ENCODE results near the gene SMAD3.

SMAD3 gene

DNA sequence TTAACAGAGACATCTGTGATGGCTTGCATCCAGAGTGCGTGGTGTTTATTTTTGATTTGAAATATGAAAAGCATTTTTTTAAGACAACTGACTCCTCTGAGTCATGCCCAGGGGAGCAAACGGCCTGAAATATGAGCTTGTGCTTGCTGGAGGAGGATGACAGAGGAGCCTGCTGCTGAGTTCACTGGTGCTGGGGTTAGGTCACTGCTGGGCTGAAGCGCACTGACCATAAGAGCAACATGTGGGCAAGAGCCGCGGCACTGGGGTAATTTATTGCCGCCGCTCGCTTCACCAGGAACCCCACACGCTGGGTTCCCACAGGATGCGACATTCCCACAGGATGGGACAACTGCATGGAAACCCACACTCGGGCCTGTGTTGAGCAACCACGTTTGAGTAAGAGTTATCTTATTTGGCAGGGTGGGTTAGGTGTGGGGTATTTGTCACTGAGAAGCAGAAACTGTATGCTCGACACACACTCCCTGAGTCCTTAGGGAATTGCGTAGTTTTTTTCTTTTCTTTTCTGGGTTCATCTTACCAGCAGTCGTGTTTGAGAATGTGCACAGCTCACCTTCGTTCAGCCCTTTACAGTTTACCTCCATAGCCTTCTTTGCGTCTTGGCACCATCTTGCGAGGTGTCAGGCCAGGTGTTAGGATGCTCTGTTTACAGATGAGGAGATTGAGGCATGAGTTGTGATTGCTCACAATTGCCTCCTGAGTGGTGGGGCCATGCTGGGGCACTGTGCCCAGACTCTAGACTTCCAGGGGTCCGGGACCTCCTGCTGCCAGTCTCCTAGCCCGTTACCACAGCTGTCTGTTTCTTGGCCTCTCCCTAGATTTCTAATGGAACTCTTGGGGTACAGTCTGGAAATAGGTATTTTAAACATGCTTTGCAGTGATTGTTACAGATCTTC is 60.4 kb downstream of the SMAD3 start:
- DNase-seq (ENCODE audit: low read depth in 3 of 3) = no peak

DNA sequence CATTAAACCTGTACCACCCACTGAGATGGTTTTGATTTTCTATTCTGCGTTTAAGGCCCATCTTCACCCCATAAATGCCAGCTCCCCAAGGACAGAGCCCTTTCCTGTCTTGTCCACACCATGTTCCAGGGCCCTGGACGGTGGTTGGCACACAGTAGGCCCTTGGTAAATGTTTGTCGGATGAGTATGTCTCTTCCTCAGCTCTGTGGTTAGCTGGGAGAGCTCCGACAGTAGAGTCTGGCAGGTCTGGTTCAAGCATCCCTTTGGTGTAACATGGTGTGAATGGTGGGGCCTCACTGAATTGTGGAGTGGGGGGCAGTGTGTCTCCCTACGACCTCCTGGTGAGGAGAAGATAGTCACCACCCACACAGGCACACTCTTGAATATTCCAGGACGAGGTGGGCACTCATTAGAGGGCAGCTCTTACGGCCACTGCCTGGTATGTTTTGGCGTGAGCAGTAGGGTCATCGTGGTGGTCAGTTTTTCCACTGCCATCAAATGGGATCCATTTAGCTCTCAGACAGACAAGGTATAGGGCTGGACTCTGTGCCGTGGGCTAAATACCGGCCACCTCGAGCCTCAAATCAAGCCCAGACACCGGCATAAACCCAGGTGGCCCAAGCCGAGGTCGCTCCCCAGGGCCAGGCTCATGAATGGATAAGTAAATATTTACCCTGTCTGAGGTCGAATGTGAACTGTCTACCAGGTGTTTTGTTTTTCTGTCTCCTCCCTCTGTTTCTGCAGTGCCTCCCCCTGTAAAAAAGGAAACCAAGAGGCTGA is 61.3 kb downstream of the SMAD3 start:
- no peak for DNase-seq (ENCODE audit: low read depth in 3 of 3)

DNA sequence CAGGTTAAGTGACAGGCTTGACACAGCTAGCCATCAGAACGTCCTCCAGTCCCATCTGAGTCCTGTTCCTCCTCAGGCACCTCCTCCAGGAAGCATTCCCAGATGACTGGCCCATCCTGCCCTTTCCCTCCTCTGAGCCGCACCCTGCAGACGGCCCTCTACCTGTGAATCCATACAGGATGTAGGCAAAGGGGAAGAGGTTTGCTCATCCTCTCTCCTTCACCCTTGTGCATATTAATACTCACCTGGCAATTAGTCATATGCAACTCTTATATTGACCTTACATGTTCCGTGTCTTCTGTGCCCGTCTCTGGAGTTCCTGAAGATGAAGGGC is 61.9 kb downstream of the SMAD3 start:
- no peak for DNase-seq (ENCODE audit: low read depth in 3 of 3)

DNA sequence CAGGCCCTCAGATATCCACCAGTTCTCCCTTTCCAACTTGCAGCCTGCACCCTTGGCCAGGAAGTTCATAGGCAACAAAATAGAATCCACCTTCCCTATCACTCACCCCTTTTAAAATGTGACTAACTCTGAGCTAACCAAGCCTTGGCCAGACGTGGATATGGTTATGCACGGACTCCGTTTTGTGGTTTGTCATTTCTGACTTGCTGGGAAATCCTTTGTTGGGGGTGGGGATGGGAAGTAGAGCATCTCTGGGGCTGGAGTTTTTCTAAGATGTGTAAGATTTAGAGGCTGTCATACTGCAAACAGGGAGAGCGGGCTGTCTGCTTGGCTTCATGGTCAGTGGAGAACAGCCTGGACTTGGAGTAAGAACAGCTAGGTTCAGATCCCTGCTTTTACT is 62.6 kb downstream of the SMAD3 start:
- peak in 1 of 3 donors; percentile 21 for DNase-seq (ENCODE audit: low read depth in 3 of 3)

DNA sequence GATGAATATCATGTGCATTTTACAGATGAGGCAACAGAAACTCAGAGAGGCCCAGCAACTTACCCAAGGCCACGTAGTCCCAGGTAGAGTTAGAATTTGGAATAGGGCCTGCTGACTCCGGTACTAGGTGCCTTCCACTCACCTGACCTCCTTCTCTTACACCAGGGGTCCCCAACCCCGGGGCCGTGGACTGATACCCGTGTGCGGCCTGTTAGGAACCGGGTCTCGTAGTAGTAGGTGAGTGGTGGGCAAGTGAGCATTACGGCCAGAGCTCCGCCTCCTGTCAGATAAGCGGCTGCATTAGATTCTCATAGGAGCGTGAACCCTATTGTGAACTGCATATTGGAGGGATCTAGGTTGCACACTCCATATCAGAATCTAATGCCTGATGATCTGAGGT is 64.8 kb downstream of the SMAD3 start:
- DNase-seq (ENCODE audit: low read depth in 3 of 3) = no peak

DNA sequence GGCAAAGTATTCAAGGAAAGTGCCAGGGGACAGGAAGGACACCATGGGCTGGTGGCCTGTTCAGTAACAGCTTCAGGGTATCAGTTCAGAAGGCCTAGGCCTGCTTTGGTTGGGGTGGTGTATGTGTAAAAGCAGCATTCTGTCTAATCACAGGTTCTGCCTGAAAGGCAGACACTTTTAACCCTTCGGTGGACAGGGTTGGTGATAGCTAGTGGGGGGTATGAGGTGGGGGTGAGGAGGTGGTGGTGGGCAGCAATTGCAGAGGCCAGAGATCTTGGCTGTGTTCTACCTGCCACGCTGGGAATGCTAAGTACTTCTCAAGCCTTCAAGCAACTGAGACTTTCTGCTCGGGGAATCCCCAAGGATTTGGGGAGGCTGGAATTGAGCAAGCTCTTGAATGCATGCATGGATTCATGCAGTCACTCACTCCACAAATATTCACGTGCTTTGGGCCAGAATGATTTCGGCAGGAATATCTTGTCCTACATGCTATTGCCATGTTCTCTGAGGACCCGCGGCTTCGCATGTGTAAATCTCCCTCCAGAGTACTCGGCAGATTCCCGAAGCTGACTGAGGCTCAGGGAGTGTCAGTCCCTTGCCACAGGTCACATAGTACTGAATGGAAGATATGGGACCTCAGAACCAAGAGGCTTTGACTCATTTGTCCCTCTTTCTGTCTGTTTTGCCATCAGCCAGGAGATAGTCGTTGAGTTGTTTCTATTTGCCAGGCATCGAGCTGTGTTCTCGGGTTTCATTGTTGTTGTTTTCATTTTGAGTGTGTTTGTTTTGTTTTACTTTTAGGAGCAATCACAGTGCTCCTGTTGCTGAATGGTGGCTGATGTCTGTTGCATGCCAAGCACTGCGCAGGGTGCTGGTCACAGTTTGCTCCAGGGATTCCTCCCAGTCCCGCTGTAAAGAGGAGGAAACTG is 65.5 kb downstream of the SMAD3 start:
- no peak for DNase-seq (ENCODE audit: low read depth in 3 of 3)

DNA sequence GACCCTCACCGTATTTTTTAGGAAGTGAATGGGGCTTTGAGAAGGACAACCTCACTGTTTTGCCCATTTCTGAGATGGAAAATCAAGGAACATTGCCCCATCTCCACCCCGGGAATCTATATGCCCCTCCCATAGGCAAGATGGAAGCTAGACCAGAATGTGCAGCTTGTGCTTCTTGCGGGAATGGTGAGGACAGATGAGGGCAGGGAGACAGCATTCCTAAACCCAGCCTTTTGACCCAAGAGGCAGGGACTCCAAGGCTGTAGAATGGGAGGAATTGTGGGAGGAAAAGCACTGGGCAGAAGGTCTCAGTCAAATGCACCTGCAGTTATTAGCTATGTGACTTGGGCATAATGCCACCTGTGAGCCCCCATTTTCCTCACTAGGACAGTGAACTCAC is 66.9 kb downstream of the SMAD3 start:
- DNase-seq (ENCODE audit: low read depth in 3 of 3) = no peak

DNA sequence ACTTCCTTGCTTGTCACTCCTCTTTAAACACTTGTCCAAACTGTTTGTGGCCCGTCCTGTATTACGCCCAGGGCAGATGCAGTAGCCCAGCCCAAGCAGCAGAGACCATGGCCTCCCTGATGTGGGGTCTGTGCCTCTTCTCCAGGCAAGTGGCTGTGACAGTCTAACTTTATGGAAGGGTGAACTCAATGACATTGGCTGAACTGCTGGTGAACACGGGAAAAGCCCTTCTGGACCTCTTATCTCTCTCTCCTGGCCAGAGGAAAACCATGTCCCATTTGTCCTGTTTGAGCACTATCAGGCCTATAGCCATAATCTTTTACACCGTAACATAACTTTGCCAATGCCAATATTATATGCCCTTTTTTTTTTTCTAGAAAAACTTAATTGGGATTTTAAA is 67.6 kb downstream of the SMAD3 start:
- no peak for DNase-seq (ENCODE audit: low read depth in 3 of 3)

DNA sequence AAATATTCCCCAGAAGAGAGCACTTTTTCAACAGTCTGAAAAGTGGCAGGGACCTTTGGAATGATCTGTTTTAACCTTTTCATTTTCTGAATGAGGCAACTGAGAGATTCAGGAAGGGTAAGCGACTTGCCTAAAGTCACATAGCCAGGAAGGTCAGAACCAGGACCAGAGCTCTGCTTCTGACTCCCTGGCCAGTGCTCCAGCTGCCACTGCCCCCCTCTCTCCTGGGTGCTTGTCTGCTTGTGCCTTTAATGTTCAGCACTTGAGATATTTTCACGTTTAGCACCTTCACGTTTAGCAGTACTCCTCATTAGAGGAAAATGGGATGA is 68.3 kb downstream of the SMAD3 start:
- no peak for DNase-seq (ENCODE audit: low read depth in 3 of 3)

DNA sequence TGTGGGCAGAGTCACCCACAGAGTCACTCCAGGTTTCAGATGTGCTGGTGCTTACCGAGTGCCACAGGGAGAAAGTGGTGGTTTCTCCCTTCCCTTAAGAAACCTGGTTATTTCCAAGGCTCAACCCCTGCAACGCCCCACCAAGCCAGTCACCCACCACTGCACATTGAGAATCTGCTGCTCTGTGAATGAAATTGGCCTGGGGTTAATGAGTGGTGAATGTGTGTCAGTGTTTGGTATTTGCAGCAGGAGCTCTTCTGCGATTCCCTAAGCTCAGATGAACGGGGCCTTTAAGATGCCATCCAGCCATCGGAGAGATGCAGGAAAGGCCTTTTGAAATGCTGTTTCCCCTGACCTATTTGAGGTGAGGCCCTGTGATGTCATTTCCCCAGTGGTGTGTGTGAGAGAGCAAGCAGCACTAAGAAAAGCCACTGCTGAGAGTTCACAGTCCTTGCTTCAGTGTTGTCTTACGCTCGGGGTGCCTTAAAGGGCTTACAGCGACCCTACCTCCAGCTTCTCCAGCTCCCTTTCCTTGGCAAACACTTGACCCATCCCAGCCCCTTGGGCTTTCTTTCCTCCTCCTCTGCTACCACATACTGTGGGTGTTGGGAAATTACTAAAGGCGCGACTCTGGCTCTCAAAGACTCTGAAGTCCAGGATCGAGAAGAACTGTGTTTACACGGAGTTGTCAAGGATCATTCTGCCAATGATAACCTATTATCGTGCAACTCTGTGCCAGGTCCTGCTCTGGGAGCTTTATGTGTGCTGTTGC is 68.9 kb downstream of the SMAD3 start:
- DNase-seq (ENCODE audit: low read depth in 3 of 3) = peak in 2 of 3 donors; percentile 41 to 44

DNA sequence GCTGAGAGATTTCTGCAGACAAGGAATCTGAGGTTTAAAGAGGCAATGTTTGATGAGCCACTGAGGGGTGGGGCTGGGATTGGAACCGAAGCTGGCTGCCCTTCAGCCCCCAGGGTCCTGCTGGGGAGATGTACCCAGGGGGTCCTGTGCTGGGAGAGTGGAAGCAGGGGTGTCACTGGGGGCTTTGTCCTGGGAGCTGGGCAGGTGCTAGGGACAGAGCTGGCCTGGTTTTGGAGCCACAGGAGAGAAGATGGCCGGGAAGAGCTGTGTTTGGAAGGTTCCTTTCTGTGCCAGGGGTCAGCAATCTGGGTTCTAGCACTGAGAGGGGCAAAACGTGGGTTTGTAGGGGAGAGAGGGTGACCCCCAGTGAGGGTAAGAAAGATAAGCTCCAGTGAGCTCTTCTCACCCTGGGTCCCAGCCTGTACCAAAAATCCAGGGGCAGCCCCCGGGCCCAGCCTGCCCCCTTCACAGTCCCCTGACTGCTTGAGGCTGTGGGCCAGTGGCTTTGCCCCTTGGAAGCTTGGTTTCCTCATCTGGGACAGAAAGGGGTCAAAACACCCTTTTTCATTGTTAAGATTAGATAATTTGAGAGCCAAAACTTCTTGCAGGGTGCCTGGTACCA is 69.6 kb downstream of the SMAD3 start:
- DNase-seq (ENCODE audit: low read depth in 3 of 3) = no peak

DNA sequence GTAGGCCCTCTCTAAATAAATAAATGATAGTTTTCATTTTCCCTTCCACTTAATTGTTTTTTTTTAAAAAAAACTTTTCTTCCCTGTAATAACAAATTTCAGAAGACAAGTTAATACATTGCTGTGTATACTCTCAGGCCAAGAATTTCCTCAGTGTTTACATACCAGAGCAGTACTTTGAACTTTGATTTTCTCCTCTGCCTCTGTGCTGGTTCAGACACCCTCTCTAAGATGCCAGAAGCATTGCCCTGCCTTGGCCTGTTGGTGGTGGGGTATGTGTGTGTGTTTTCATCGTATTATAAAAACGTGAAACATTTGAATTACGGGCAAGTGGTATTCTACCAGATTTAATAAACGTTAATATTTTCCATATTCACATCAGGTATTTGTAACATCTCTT is 70.1 kb downstream of the SMAD3 start:
- no peak for DNase-seq (ENCODE audit: low read depth in 3 of 3)

DNA sequence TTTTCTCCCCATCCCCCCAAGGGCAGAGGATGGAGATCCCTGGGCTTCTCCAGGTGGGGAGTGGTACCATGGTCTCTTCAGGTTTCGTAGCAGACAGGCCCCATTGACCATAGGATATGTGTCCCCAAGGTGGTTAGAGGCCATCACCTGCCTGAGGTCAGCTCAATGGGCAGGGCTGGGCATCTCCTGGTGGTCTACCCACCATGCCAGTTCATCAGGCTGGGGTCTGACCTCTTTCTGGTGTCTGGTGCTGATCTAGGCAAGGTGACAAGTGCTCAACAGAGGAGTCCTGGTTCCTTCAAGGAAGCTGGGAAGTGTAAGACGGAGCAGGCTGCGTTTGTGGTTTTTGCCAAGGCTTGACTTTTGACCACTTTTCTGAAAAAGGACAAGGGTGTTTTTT is 71.4 kb downstream of the SMAD3 start:
- no peak for DNase-seq (ENCODE audit: low read depth in 3 of 3)

DNA sequence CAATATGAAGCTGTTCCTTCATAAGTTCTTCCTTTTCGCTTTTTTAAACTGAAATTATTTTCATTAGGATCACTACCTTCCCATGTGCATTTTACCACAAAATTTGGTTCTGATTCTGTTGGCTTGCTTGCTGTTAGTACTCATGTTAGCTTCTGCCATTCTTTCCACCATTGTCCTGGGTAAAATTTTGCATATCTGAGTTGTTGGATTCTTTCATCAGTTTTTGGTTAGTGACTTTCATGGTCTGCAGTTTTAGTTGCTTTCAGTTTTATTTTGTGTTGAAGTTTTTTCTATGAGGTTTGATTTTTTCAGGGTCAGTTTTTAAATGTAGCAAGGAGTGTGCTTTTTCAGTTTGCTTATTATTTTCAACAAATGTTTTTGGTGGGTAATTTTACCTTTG is 71.9 kb downstream of the SMAD3 start:
- DNase-seq (ENCODE audit: low read depth in 3 of 3) = no peak

DNA sequence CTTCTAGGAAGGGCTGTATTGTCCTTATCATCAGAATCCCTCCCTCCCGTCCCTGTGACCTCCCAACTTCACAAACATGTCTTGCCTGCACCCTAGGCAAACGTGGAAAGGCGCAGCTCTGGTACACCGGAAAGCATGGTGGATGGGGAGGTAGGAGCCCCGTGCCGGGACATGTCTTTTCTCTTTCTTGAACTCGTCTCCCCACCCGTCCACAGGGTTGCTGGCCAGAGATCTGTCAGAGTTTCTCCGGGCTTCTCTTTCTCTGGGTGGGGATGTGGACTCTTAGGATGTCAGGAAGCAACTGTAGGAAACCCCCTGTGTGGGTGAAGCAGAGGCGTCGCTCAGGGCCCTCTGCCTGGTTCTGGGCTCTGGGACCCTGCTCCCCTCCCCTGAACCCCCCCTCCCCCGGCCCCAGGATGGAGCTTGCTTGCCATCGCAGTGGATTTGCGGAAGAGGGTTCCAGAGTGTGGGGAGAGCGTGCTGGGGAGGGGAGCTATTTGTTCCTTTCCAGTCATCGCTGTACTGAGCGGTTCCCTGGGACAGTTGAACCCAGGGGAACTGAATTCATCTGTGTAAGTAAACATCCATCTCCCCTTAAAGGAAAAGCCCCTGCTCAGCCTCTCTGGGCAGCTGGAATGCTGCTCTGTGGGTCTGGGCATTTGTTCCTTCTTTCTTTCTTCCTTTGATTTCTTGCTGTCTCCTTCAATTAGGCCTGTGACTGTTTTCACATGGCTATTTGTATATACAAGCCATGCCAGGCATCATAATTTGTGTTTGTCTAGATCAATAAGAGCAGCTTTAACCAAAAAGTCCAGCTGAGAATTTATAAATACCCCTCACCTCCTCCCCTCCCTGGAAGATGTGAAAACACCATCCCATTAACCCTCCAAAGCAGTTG is 72.8 kb downstream of the SMAD3 start:
- DNase-seq (ENCODE audit: low read depth in 3 of 3) = no peak

DNA sequence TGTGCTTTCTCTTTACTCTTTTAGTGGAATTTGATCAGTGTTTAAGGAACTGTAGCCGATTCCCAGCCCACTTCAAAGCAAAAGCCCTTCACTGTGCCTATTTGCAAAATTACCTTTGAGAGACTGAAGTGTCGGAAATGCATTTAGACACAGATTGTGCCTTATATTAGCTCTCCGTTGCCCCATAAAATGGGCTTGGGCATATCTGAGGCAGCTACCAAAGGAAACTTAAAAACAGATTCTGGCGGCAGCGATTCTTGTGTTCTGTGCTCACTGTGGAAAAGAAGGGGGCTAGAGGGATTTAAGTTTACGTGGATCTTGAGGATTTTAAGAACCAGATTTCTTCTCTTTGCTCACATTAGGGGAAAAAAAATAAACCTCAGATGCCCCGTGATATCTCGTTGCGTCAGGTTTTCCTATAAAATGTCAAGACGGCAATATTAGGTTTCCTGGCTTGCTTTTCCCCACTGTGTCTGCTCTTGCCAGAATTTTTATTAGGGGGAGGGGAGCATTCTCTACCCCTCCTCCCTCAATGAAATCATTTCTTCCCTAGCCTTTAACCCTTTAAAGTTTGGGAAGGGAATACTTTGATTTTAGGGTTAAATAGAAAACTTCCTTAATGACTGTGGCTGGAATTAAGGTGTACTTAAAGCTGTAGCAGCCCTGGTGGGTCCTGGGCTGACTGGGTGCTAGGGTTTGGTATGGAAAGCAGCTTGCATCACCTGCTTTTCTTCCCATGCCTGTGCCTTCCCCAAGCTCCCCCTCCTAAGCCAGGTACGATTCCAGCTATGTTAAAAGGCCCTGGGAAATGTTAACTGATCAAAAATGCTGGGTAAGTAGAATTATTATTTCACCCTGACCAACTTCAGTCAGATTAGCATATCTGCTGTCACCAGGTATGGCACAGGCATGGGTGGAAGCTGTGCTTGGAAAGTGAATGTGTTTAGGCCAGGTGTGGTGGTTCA is 73.8 kb downstream of the SMAD3 start:
- DNase-seq (ENCODE audit: low read depth in 3 of 3) = no peak

DNA sequence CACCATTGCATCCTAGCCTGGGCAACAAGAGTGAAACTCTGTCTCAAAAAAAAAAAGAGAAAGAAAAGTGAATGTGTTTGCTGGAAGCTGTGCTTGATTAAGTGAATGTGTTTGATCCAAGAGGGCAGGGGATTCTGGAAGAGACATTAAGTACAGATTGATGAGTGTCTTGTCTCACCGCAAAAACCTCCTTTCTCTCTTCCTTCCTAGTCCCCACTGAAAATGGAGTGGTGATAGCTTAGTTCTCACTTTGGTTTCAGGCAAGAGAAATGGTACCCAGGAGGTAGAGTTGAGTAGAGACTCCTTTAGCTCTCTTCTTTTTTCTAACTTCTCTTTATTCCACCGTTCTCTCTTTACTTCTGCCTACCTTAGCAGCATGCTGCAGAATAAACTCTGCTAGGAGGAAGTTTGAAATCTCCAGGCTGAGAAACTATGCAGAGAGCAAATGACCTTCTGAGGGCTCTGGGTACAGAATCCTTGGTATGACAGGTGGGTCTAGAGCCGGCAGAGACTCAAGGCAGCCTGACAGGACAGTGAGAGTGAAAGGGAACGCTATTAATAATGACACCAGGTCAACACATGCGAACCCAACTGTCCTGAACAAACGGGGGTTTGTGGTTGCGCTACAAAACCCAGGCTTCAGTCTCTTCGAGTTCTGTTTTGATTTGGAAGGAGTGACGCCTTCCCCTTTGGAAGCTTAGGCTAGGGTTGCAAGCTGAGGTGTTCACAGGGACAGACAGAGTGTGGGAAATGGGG is 74.9 kb downstream of the SMAD3 start:
- no peak for DNase-seq (ENCODE audit: low read depth in 3 of 3)
